ENCODE data around the gene MAP3K12. TPM values are rescaled to one million over a fixed set of nuclear protein-coding genes. Genes with fewer than 3 reads are reported as not detected.

The MAP3K12 gene
- total RNA-seq, 4 donors from 2014 or later: 5.1 to 30.7 (median 24.6) TPM

DNA sequence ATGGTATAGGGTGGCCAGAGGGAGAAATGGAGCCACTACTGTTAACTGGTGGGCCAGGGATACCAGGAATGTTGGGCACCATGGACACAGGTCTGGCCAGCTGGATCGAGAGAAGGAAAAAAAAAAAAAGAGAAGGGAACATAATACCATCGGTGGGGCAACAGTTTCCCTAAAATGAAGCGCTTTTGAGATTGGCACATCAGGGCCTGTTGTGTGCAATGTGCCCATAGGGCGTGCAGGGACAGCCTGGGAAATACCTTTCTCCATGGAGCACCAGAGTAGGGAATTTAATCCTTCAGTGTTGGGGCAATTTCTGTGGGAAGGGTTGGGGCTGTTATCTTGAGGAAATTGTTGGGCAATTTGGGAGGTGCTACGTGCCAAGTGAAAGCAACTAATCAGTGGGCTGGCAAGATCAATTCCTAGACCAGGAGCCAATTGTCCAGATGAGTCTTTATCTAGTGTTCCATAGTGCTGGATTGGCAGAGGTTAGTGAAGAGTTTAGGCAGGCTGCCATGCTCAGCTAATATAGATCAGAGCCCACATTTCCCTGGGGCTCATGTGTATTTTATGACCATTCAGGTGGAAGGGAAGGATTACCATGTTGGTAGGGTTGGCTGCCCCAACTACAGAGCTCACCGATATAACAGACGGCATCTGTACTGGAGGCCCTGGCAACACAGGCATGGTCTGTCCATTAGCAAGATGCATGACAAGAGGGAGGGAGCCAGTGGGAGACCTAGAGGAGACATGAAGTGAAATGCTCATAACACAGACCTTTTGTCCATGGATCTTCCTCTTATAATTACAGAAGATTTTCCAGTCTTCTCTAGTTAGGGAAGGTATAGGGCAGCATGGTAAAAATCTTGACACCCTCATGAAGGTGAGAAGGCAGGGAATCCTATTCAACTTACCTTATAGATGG lies 33.5 kb upstream of the MAP3K12 start:
- TF ChIP-seq, protein P1, sequence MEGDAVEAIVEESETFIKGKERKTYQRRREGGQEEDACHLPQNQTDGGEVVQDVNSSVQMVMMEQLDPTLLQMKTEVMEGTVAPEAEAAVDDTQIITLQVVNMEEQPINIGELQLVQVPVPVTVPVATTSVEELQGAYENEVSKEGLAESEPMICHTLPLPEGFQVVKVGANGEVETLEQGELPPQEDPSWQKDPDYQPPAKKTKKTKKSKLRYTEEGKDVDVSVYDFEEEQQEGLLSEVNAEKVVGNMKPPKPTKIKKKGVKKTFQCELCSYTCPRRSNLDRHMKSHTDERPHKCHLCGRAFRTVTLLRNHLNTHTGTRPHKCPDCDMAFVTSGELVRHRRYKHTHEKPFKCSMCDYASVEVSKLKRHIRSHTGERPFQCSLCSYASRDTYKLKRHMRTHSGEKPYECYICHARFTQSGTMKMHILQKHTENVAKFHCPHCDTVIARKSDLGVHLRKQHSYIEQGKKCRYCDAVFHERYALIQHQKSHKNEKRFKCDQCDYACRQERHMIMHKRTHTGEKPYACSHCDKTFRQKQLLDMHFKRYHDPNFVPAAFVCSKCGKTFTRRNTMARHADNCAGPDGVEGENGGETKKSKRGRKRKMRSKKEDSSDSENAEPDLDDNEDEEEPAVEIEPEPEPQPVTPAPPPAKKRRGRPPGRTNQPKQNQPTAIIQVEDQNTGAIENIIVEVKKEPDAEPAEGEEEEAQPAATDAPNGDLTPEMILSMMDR (IDR thresholded peaks at IDR 0.05; ENCODE audit: low read depth): no peak

DNA sequence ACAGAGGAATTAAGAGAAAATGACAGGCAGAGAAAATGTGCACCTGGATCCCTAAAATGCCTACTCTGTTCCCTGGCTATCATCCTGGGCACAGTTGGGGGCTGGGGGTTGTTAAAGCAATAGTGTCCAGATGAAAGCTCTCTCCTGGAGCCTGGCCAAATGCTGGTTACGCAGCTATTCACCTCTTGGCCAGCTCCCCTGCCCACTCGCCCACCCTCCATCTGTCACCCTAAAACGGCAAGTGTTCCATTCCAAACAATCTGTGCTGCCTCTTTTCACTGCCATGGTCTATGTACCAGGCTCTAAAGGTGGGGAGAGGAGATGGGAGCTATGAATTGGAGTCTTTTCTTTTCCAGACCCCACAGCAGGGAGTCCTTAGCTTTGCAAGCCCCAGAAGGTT lies 32.8 kb upstream of the MAP3K12 start:
- TF ChIP-seq, protein P1 (IDR thresholded peaks at IDR 0.05; ENCODE audit: low read depth): no peak

DNA sequence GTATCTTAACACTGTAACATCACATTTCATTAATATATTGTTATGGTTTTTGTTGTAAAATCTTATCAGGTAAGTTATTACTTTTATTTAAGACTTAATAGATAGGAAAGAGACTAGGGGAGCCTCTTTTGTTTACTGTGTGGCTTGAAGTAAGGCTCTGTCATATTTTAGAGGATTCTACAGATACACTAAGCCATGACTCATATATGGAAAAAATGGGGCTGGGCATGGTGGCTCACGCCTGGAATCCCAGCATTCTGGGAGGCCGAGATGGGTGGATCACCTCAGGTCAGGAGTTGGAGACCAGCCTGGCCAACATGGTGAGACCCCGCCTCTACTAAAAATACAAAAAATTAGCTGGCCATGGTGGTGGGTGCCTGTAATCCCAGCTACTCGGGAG lies 31.7 kb upstream of the MAP3K12 start:
- TF ChIP-seq, protein P1 (IDR thresholded peaks at IDR 0.05; ENCODE audit: low read depth): no peak

DNA sequence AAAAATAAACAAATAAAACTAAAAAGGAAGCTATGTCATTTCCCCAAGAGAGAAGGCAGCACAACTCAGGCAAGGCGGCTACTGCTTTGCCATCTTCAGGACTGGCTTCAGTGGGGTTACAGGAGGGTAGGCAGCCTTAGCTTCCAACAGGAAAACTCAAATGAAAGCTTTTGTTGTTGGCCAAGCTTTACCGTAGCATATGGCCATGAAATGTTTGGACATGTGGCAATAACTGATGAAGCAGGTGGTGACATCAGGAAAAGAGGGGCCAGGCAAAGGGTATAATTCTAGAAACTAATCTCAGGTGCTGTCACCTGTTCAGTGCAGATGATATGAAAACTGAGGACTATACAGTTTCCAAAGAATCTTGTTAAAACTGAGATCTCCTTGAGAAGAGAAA lies 30.8 kb upstream of the MAP3K12 start:
- TF ChIP-seq, protein P1 (IDR thresholded peaks at IDR 0.05; ENCODE audit: low read depth): no peak

DNA sequence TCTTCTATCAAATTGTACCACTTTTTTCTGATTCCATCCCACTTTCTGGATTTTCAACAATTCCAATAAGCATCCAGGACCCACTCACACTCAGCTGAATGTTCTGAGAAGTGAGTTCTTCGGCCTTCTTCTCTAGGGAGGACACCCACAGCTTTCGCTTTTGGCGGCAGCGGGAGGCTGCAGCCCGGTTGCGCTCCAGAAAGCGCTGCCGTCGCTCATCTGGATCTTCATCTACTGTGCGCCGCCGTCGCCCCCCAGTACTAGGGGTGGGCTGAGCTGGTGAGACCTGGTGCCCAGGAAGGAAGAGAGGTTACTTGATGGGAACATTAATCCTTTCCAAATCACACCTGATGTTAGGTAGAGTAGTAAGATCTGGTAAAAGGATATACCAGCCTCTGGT lies 25.2 kb upstream of the MAP3K12 start:
- TF ChIP-seq, protein P1 (IDR thresholded peaks at IDR 0.05; ENCODE audit: low read depth): no peak

DNA sequence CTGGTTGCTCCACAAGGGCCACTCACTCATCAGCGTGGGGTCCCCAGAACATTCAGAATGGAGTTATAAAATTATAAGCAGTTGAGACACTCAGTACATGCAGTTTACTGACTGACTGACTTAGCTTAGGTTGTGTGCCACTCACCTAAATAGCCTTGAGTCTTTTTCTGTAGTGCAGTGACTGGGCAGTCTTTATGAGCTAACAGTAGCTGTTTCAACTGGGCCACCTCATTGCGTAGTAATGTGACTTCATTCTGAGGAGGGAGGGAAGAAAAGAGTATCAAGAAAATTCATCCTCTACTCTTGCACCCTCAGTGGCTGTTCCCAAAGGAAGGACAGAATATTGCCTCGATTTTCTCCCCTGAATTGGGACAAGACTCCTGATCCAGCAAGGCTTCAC lies 23.9 kb upstream of the MAP3K12 start:
- TF ChIP-seq, protein P1 (IDR thresholded peaks at IDR 0.05; ENCODE audit: low read depth): no peak

DNA sequence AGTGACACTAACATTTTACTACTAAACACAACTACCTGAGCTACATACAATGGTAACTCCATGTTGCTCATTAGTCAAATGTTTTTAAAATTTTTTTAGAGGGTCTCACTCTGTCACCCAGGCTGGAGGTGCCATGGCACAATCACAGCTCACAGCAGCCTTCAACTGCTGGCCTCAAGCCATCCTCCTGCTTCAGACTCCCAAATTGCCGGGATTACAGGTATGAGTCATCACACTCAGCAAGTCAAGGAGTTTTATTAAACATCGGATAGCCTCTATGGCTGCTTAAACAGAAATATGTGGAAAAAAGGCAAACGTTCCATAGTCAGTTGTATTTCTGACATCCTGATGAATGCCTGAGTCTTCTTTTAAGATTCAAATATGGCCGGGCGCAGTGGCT lies 19.1 kb upstream of the MAP3K12 start:
- TF ChIP-seq, protein P1 (IDR thresholded peaks at IDR 0.05; ENCODE audit: low read depth): no peak
